ENCODE results near the gene AAK1. TPM values are rescaled to one million over a fixed set of nuclear protein-coding genes. Genes with fewer than 3 reads are reported as not detected.

The AAK1 gene
- total RNA-seq, 1 experiment from 2014 or later: 30.6 TPM

DNA sequence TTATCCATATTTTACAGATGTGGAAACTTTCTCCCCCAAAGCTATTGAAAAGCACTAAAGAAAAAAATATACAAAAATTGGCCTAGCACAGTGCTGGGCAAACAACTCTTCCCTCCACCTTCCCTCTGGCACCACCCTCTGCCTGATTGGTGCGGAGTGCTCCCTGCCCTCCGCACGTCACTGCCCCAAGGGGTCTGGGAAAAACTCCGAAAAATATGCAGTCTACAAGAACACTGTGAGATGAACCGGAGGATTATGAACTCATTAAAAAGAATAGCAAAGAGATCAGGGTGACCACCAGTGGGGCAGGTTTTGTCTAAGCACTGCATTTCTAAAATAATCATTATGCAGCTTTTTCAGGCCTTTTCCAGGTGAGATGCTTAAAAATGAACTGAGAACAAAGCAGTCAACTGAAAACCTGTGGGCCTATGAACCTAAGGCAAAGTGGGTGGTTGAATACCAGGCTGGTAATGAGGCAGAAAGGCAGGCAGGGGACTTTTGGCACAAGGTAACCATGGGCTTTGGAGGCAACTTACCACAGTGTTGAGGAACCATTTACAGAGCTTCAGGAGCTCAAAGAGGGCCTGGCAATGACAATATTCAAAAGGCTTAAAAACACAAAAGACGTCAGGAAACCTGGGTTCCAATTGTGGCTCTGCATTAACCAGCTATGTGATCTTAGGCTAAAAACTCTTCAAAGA lies 57.5 kb downstream of the AAK1 start:
- Histone ChIP-seq H3K23ac (ENCODE audit: insufficient read length, low read depth, low read length) (no peak overlapping the region), H3K14ac (ENCODE audit: insufficient read depth, low read length) (peak overlapping the region; percentile 77; the same call in 1 of the 2 replicates), H2BK15ac (ENCODE audit: low read depth, low read length) (no peak overlapping the region), H3K9ac (ENCODE audit: extremely low read depth, insufficient read length, low read length) (no peak overlapping the region), H4K20me1 (ENCODE audit: control insufficient read depth, insufficient read depth, insufficient read length) (no peaks in the 10 kb centered on the region), H3T11ph (ENCODE audit: low read length) (no peak overlapping the region), H3K4ac (ENCODE audit: low read depth, low read length) (no peak overlapping the region), H2AK5ac (ENCODE audit: insufficient read length, low read length) (no peak overlapping the region), H2BK5ac (ENCODE audit: insufficient read length, low read length) (no peak overlapping the region), H2BK20ac (ENCODE audit: low read depth, low read length, poor library complexity, severe bottlenecking) (no peak overlapping the region), H3K4me1 (ENCODE audit: insufficient read depth, low read length) (peaks cover 5% of the 10 kb centered on the region; the same call in 1 of the 2 replicates), H3K23me2 (ENCODE audit: insufficient read length, low read depth, low read length, poor library complexity, severe bottlenecking) (no peaks in the 10 kb centered on the region), H3K9me3 (ENCODE audit: control insufficient read depth, low read depth, low read length) (no peaks in the 10 kb centered on the region), H3K4me2 (ENCODE audit: insufficient read depth, insufficient read length, low read length) (no peak overlapping the region), H3K79me2 (ENCODE audit: insufficient read depth, low read length) (peaks cover 3% of the 10 kb centered on the region; the same call in 1 of the 2 replicates), H2AFZ (ENCODE audit: low read length) (no peak overlapping the region), H4K91ac (ENCODE audit: insufficient read length, low read depth, low read length) (no peak overlapping the region), H4K5ac (ENCODE audit: insufficient read length, low read depth, low read length) (no peak overlapping the region), H3K18ac (ENCODE audit: insufficient read length, low read depth, low read length) (no peak overlapping the region), H3K79me1 (ENCODE audit: insufficient read depth, low read depth, low read length, poor library complexity, severe bottlenecking) (peaks cover 3% of the 10 kb centered on the region), H3K56ac (ENCODE audit: insufficient read length, low read depth, low read length) (no peak overlapping the region), H3K27me3 (ENCODE audit: insufficient read depth, low read length) (no peaks in the 10 kb centered on the region), H2BK120ac (ENCODE audit: low read depth, low read length, poor library complexity, severe bottlenecking) (no peak overlapping the region), H4K8ac (replicated peaks; ENCODE audit: insufficient read length, low read depth, low read length) (no peak overlapping the region), H3K27ac (ENCODE audit: insufficient read length, low read depth, low read length) (no peak overlapping the region), H2BK12ac (ENCODE audit: insufficient read length, low read depth, low read length) (no peak overlapping the region)
- H3K4me3 Mint-ChIP-seq: no peak overlapping the region
- no peaks in the 10 kb centered on the region for H3K27me3 Mint-ChIP-seq (ENCODE audit: low read depth)
- H3K4me1 Mint-ChIP-seq: peaks cover 24 to 39% of the 10 kb centered on the region in 2 experiments
- H3K36me3 Mint-ChIP-seq (ENCODE audit: insufficient read depth in 1 of 3, low read depth in 3 of 3): no peaks in the 10 kb centered on the region
- no peak for DNase-seq
- WGBS (ENCODE audit: extremely low coverage, insufficient read length, low lambda C conversion rate): no CpG with 5 or more reads among the region's 6 CpGs
- no peak for TF ChIP-seq CTCF (conservative IDR thresholded peaks at IDR 0.05)
- peak overlapping the region; percentile 49 to 83 (median 70); a peak in 6 of 7 replicates for H3K27ac Mint-ChIP-seq
- no peaks in the 10 kb centered on the region for H3K9me3 Mint-ChIP-seq
